Gastrocnemius medialis (tissue), 4 donors: Measurements from ENCODE around the gene GEMIN5. TPM values are rescaled to one million over a fixed set of nuclear protein-coding genes. Genes with fewer than 3 reads are reported as not detected.
"Not testable (repeated sequence)": the region's sequence is repeated elsewhere in the genome, so short reads cannot be mapped to it uniquely, and the experiment has no call there.

Experiments used
- ATAC-seq, 2 donors: fragments of 150-250 bp; one replicate each; pipeline ENCODE4 v1.9.1; 2016
- DNase-seq, 2 donors: peaks; one replicate each; pipeline ENCODE4 v3.0.0-alpha.2; 2019
- H3K27ac ChIP-seq, 4 donors: fragments of 200-600 bp; sonication (generic); 1 replicate in 1 of 4; 2 replicates in 3 of 4; pipeline ENCODE4 v1.5.1; 2016 to 2018; ENCODE audit warnings: mild to moderate bottlenecking in 2 of 4, moderate library complexity in 1 of 4
- H3K27me3 ChIP-seq, 3 donors: fragments of 200-600 bp; sonication (generic) in 2 of 3; 1 replicate in 1 of 3; 2 replicates in 2 of 3; pipeline versions ENCODE4 v1.5.1 to v1.6.0; 2016 to 2019; ENCODE audit warnings: mild to moderate bottlenecking in 1 of 3, moderate library complexity in 1 of 3
- H3K36me3 ChIP-seq, 2 donors: fragments of 200-600 bp; sonication (generic) in 1 of 2; one replicate each; pipeline ENCODE4 v1.5.1; 2017 to 2018
- H3K4me1 ChIP-seq, 2 donors: fragments of 200-600 bp; sonication (generic) in 1 of 2; one replicate each; pipeline ENCODE4 v1.5.1; 2016 to 2017; ENCODE audit warnings: mild to moderate bottlenecking in 2 of 2
- H3K4me3 ChIP-seq, 4 donors: fragments of 200-600 bp; sonication (generic) in 3 of 4; 1 replicate in 1 of 4; 2 replicates in 3 of 4; pipeline ENCODE4 v1.5.1; 2016 to 2019; ENCODE audit warnings: mild to moderate bottlenecking in 2 of 4
- H3K9me3 ChIP-seq, 3 donors: fragments of 200-600 bp; sonication (generic) in 2 of 3; 1 replicate in 1 of 3; 2 replicates in 2 of 3; pipeline ENCODE4 v1.5.1; 2016 to 2019
- CTCF ChIP-seq, 5 experiments: fragments of 450-650 bp in 3 of 5; fragments of 200-600 bp in 2 of 5; sonication (generic) in 2 of 5; IDR thresholded peaks in 4 of 5; conservative IDR thresholded peaks in 1 of 5; 1 replicate in 4 of 5; 2 replicates in 1 of 5; pipeline ENCODE4 v1.5.1; 2016 to 2019; ENCODE audit warnings: antibody characterized with exemption in 5 of 5, mild to moderate bottlenecking in 3 of 5, moderate library complexity in 3 of 5
- POLR2A ChIP-seq, 2 donors: fragments of 450-650 bp; IDR thresholded peaks; one replicate each; pipeline ENCODE4 v1.6.1; 2017; ENCODE audit warnings: antibody characterized with exemption in 2 of 2, mild to moderate bottlenecking in 2 of 2, moderate library complexity in 2 of 2
- in situ Hi-C, 4 donors: fragments of 200-750 bp; cut with MboI; loops; one replicate each; pipeline versions ENCODE4 v1.15.0 to v1.8.0; 2017; ENCODE audit warnings: low sequenced_read_pairs in 4 of 4
- intact Hi-C: fragments of 100-400 bp; cut with DNase I; formaldehyde crosslinking; loops from one replicate; pipeline ENCODE4 v1.15.1; 2023; ENCODE audit warnings: low total_unique reads
- total RNA-seq, 4 donors: library from RNA; depleted of rRNA; stranded (reverse); fragments of >200 nt; gene quantifications; one replicate each; pipeline versions ENCODE4 v1.1.0 to v1.2.3, GENCODE V29; 2016

The GEMIN5 gene
- total RNA-seq, 4 donors from 2014 or later = 17.4 to 25.3 (median 23.8) TPM

GRCh38 chr5:154943527-154943926, 5.5 kb upstream of the GEMIN5 start:
- Histone ChIP-seq H3K27ac (no peak overlapping the region), H3K4me3 (no peak overlapping the region), H3K4me1 (peaks cover 29 to 33% of the 10 kb centered on the region in 2 donors), H3K9me3 (no peaks in the 10 kb centered on the region), H3K27me3 (no peaks in the 10 kb centered on the region), H3K36me3 (no peaks in the 10 kb centered on the region)
- intact Hi-C loops (no loop called here), in situ Hi-C loops (no loop called here)
- TF ChIP-seq CTCF (IDR thresholded peaks at IDR 0.05 in 4 of 5, conservative IDR thresholded peaks at IDR 0.05 in 1 of 5) (no peak), POLR2A (IDR thresholded peaks at IDR 0.05) (no peak)
- DNase-seq (no peak), ATAC-seq (no peak)

- peak in 4 of 5 experiments; percentile 14 to 25 (median 23) for TF ChIP-seq CTCF (IDR thresholded peaks at IDR 0.05 in 4 of 5, conservative IDR thresholded peaks at IDR 0.05 in 1 of 5)
- TF ChIP-seq POLR2A (IDR thresholded peaks at IDR 0.05) = peak; percentile 32 to 53
- H3K4me1 ChIP-seq = peaks cover 38 to 49% of the 10 kb centered on the region in 2 donors
- H3K4me3 ChIP-seq = peak within 1 kb of the TSS; percentile 67 to 80 (median 70)
- H3K36me3 ChIP-seq = no peaks in the 10 kb centered on the region
- ATAC-seq (peak; percentile 85 to 89), DNase-seq (peak; percentile 84 to 91)
- H3K27ac ChIP-seq = peak within 1 kb of the TSS; percentile 73 to 85 (median 77)
- no peaks in the 10 kb centered on the region for H3K9me3 ChIP-seq
- in situ Hi-C loops = no loop called here
- intact Hi-C loops = loop anchor here (2.0 kb wide), 1 partner anchor 186 kb away; the partner anchor contains the start of gene LARP1
- no peaks in the 10 kb centered on the region for H3K27me3 ChIP-seq
These were observed 3.0 kb upstream of the GEMIN5 start, which contains the start of gene MRPL22 for GRCh38 chr5:154940772-154941620. Gene MRPL22 (plus strand): TSS chr5:154941073. CDS start chr5:154941111, 38 bp downstream.

GRCh38 chr5:154940375-154940771, 2.4 kb upstream of the GEMIN5 start:
- TF ChIP-seq CTCF (IDR thresholded peaks at IDR 0.05 in 4 of 5, conservative IDR thresholded peaks at IDR 0.05 in 1 of 5) = no peak
- TF ChIP-seq POLR2A (IDR thresholded peaks at IDR 0.05) = no peak
- Histone ChIP-seq H3K36me3 (peaks cover under 1% of the 10 kb centered on the region in 2 donors), H3K4me1 (peaks cover 36 to 43% of the 10 kb centered on the region in 2 donors), H3K27me3 (no peaks in the 10 kb centered on the region), H3K4me3 (peak overlapping the region; percentile 67 to 80 (median 70)), H3K27ac (peak overlapping the region; percentile 73 to 85 (median 77)), H3K9me3 (no peaks in the 10 kb centered on the region)
- no peak for ATAC-seq
- no peak for DNase-seq
- intact Hi-C loops = loop anchor here (2.0 kb wide), 1 partner anchor 186 kb away; the partner anchor contains the start of gene LARP1
- in situ Hi-C loops = no loop called here

GRCh38 chr5:154939387-154939786, 1.4 kb upstream of the GEMIN5 start:
- H3K36me3 ChIP-seq, H3K9me3 ChIP-seq, DNase-seq, H3K27ac ChIP-seq, in situ Hi-C loops, H3K27me3 ChIP-seq, ATAC-seq, H3K4me3 ChIP-seq: not testable (repeated sequence)
- intact Hi-C loops = loop anchor here (2.0 kb wide), 1 partner anchor 81 kb away; the partner anchor contains the start of gene CNOT8
- peaks cover 29 to 35% of the 10 kb centered on the region in 2 donors for H3K4me1 ChIP-seq

GRCh38 chr5:154937186-154937717, 759 bp downstream of the GEMIN5 start:
- intact Hi-C loops = no loop called here
- in situ Hi-C loops = no loop called here
- H3K4me1 ChIP-seq = peaks cover 20 to 25% of the 10 kb centered on the region in 2 donors
- no peak for ATAC-seq
- peak overlapping the region; percentile 80 to 88 (median 84) for H3K27ac ChIP-seq
- no peak for TF ChIP-seq POLR2A (IDR thresholded peaks at IDR 0.05)
- peak overlapping the region; percentile 72 to 99 (median 94) for H3K4me3 ChIP-seq
- no peaks in the 10 kb centered on the region for H3K9me3 ChIP-seq
- no peaks in the 10 kb centered on the region for H3K27me3 ChIP-seq
- DNase-seq = no peak
- peaks cover 2 to 7% of the 10 kb centered on the region in 2 donors for H3K36me3 ChIP-seq
